Fibroblast of pulmonary artery (primary cell): ENCODE results near the gene RASL11A.
"Not testable (repeated sequence)": the region's sequence is repeated elsewhere in the genome, so short reads cannot be mapped to it uniquely, and the experiment has no call there.

ENCODE experiments used
- DNase-seq: peaks from one replicate; pipeline ENCODE4 v3.0.0-alpha.2; 2010; ENCODE audit warnings: low read depth
- H3K4me3 ChIP-seq: replicated peaks from 2 replicates; pipeline ENCODE4 v1.5.1; 2011; ENCODE audit warnings: low read depth, mild to moderate bottlenecking, control low read depth, low read length, moderate library complexity
- CTCF ChIP-seq: IDR thresholded peaks from 2 replicates; pipeline ENCODE4 v1.5.1; 2011; ENCODE audit warnings: mild to moderate bottlenecking, control low read depth, low read length, inconsistent platforms; ENCODE audit errors: missing control alignments

Gene RASL11A

GRCh38 chr13:27313770-27314169 lies 43.1 kb downstream of the RASL11A start:
- H3K4me3 ChIP-seq, result no peak overlapping the region
- no peak for DNase-seq
- no peak for TF ChIP-seq CTCF

- TF ChIP-seq CTCF, result no peak
- DNase-seq, result no peak
- no peak overlapping the region for H3K4me3 ChIP-seq
Measured at GRCh38 chr13:27319404-27319803, 48.8 kb downstream of the RASL11A start.

- no peak for DNase-seq
- TF ChIP-seq CTCF, result no peak
- no peak overlapping the region for H3K4me3 ChIP-seq
Measured at GRCh38 chr13:27321468-27322431, 51.1 kb downstream of the RASL11A start.

- not testable (repeated sequence) for H3K4me3 ChIP-seq, DNase-seq
Measured at GRCh38 chr13:27322443-27322842, 51.8 kb downstream of the RASL11A start.
